NCI-H2171 treated with DMSO at 0.1 percent for 48 hours (cell line): Measurements from ENCODE around the gene SERF2.
A peak's percentile ranks its signal among the peaks of the same experiment; 100 is the strongest.
"Not testable (repeated sequence)": the region's sequence is repeated elsewhere in the genome, so short reads cannot be mapped to it uniquely, and the experiment has no call there.

Experiments used
- DNase-seq: peaks from one replicate; lab custom pipeline; 2025; lab: John Stamatoyannopoulos, UW

Gene SERF2

GRCh38 chr15:43794269-43795037, 2.3 kb downstream of the SERF2 start:
- no peak for DNase-seq

- no peak for DNase-seq
These were observed 3.1 kb downstream of the SERF2 start for GRCh38 chr15:43795197-43795596.

DNA sequence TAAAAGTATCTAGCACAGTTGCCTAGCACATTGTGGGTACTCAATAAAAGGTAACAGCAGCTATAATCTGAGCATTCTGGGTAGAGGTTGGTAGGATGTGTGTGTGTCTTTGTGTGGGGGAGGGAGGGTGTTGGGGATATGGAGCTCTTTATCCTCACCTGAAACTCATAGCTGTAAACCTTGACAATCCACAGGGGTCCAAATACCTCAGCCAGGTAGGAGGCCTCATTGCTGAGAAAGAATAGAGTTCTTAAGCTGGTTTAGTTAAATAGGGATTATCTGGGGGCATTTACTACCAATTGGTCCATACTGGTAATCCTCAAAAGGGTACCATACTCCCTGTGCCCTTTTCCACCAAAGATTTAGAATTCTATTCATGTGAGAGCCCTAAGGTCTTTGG, 3.9 kb downstream of the SERF2 start:
- no peak for DNase-seq

- no peak for DNase-seq
These were observed 4.4 kb downstream of the SERF2 start for GRCh38 chr15:43796566-43796965.

- peak; percentile 90 for DNase-seq
These were observed 7.3 kb downstream of the SERF2 start for GRCh38 chr15:43799209-43799944.

DNA sequence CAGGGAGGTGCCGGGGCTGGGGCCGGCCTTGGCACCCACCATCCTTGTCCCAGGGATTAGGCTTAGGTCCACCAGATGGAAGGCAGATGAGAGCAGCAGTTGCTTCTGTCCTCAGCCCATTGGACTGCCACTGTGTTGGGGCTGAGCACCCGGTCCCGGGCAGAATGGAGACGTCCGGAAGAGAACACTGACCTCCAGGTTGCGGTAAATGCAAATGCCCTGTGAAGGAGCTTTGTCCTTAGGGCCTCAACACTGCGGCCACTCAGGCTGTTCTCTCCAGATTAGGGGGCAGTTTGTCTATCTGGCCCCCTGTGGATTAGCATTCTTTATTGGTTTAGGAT, 7.8 kb downstream of the SERF2 start, which contains the start of gene SERINC4:
SERINC4 (minus strand) TSS at position 276 of the 341 bp plus-strand sequence; CDS start at position 42, 234 bp downstream.
- DNase-seq, result no peak

- peak; percentile 89 for DNase-seq
These were observed 8.4 kb downstream of the SERF2 start, which contains the start of gene HYPK for GRCh38 chr15:43800286-43801141. TSS of gene HYPK (plus strand) at chr15:43800599. CDS start at chr15:43800623, 24 bp downstream.

GRCh38 chr15:43802676-43803075, 10.6 kb downstream of the SERF2 start:
- DNase-seq, result not testable (repeated sequence)

GRCh38 chr15:43808435-43808950, 16.4 kb downstream of the SERF2 start:
- no peak for DNase-seq

DNA sequence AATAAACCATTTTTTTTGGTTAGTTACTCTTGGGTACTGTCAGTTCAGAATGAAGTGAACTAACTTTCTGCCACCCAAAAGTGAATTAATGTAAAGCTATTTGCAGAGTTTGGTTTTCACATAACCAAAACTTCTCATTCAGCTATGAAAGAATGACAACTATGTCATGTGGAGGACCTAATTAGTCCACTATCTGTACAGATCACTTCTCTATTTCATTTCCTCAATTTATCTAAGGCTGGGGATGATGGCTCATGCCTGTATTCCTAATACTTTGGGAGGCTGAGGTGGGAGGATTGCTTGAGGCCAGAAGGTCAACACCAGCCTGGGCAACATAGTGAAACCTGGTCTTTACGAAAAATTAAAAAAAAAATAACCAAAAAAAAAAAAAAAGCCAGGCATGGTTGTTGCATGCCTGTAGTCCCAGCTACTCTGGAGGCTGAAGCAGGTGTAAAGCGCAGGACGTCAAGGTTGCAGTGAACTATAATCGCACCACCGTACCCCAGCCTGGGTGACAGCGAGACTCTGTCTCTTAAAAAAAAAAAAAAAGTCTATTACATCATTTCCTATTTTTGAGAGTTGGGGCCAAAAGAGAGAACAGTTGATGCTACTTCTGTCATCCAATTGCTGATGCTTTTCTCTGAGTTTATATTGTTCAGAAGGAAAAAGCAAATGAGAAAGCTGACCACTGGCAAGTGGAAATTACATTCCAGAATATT, 17.0 kb downstream of the SERF2 start:
- no peak for DNase-seq

- DNase-seq, result not testable (repeated sequence)
These were observed 22.9 kb downstream of the SERF2 start for GRCh38 chr15:43815064-43815463.

DNA sequence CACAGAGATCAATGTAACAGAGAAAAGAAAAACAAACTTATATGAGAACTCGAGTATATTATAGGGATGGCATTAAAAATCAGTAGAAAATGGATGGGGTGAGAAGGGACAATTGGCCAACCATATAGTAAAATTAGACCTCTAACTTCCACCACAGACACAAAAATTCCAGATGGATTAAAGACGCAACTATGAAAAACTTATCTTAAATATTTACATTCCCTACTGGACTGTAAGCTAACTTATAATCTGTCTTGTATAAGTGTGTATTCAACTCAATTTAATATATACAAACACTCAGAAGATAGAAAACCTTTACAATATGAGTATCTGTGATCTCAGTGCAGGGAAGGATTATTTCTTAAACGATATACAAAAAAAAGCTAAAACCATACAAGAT, 29.4 kb downstream of the SERF2 start:
- DNase-seq, result no peak

- peak; percentile 99 for DNase-seq
These were observed 32.5 kb downstream of the SERF2 start, which contains the start of gene MFAP1 for GRCh38 chr15:43824302-43825246. TSS of gene MFAP1 (minus strand) at chr15:43824690. CDS start at chr15:43824569, 121 bp downstream.

DNA sequence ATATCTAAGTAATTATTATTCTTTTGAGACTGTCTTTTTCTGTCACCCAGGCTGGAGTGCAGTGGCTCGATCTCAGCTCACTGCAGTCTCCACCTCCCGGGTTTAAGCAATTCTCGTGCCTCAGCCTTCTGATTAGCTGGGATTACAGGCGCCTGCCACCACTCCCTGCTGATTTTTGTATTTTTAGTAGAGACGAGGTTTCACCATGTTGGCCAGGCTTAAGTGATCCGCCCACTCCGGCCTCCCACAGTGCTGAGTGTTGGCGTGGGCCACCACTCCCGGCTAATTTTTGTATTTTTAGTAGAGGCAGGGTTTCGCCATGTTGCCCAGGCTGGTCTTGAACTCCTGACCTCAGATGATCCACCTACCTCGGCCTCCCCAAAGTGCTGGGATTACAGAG, 33.2 kb downstream of the SERF2 start:
- not testable (repeated sequence) for DNase-seq

- DNase-seq, result no peak
These were observed 33.9 kb downstream of the SERF2 start for GRCh38 chr15:43826029-43826507.

DNA sequence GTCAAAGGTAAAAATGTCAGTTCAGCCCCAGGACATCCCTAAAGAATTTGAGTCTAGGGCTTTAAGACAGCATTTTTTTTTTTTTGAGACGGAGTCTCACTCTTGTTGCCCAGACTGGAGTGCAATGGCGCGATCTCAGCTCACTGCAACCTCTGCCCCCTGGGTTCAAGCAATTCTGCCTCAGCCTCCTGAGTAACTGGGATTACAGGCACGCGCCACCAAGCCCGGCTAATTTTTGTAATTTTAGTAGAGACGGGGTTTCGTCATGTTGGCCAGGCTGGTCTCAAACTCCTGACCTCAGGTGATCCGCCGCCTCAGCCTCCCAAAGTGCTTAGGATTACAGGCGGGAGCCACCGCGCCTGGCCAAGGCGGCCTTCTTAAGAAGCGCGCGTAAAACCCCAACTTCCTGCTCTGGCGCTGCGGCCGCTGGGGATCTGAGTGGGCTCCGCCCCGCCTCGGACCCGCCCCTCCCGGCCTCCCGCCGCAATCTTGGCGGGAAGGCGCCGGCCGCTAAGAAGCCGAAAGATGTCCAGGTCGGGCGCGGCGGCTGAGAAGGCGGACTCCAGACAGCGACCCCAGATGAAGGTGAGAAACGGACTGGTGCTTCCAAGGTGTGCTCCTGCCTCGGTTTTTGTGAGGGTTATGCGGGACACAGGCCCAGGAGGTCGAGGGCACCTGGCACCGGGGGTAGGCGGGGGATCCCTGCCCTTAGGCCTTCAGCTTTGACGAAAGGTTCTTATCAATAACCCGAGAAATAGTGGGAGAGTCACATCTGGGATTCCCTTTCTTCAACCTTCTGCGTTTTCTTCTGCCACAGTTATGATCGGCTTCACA, 34.6 kb downstream of the SERF2 start, which contains the start of gene WDR76:
WDR76 (plus strand) TSS at position 495 of the 834 bp plus-strand sequence; CDS start at position 526, 31 bp downstream.
- peak; percentile 83 for DNase-seq

DNA sequence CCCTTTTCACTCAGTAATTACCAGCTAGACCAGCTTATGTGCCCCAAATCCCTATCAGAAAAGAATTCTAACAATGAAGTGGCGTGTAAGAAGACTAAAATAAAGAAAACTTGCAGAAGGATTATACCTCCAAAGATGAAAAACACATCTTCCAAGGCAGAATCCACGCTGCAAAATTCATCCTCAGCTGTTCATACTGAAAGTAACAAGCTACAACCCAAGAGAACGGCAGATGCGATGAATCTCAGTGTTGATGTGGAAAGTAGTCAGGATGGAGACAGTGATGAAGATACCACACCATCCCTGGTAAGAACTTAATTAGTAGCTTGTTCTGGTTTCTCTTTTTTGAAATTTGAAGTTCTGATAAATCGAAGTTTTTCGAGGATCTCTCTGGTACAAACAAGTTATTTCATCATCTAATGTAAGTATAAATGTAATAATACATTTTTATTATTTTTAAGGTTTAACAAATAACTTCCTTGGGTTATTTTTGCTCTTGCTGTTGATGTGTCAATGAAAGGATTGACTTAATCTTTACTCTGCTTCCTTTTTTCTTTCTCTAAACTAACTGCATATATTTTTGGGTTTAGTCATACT, 36.0 kb downstream of the SERF2 start:
- no peak for DNase-seq

- not testable (repeated sequence) for DNase-seq
These were observed 37.9 kb downstream of the SERF2 start for GRCh38 chr15:43829951-43830540.
